Peyer's patch (tissue), 4 donors: ENCODE data around the gene FEV. TPM values are rescaled to one million over a fixed set of nuclear protein-coding genes. Genes with fewer than 3 reads are reported as not detected.

Experiments
- DNase-seq, 3 donors: peaks; one replicate each; pipeline ENCODE4 v3.0.0-alpha.2; 2017 to 2019
- H3K27ac ChIP-seq, 4 donors: fragments of 200-600 bp; sonication (generic); one replicate each; pipeline ENCODE4 v1.5.1; 2016 to 2019
- H3K27me3 ChIP-seq, 2 donors: fragments of 200-600 bp; sonication (generic); one replicate each; pipeline ENCODE4 v1.5.1; 2019
- H3K36me3 ChIP-seq, 3 donors: fragments of 200-600 bp; sonication (generic); one replicate each; pipeline ENCODE4 v1.5.1; 2016 to 2019
- H3K4me1 ChIP-seq, 4 donors: fragments of 200-600 bp; sonication (generic); one replicate each; pipeline ENCODE4 v1.5.1; 2016 to 2019
- H3K4me3 ChIP-seq, 4 donors: fragments of 200-600 bp; sonication (generic); 1 replicate in 3 of 4; 2 replicates in 1 of 4; pipeline ENCODE4 v1.5.1; 2016 to 2019; ENCODE audit warnings: mild to moderate bottlenecking in 1 of 4
- H3K9me3 ChIP-seq, 4 donors: fragments of 200-600 bp; sonication (generic); one replicate each; pipeline ENCODE4 v1.5.1; 2016 to 2019; ENCODE audit warnings: mild to moderate bottlenecking in 1 of 4
- CTCF ChIP-seq, 6 experiments: fragments of 450-650 bp in 4 of 6; fragments of 200-600 bp in 2 of 6; sonication (generic) in 1 of 6; IDR thresholded peaks; one replicate each; pipeline ENCODE4 v1.5.1; 2017 to 2019; ENCODE audit warnings: antibody characterized with exemption in 6 of 6, mild to moderate bottlenecking in 3 of 6, moderate library complexity in 1 of 6
- POLR2A ChIP-seq, 2 donors: fragments of 450-650 bp; IDR thresholded peaks; one replicate each; pipeline ENCODE4 v1.5.1; 2017; ENCODE audit warnings: antibody characterized with exemption in 2 of 2, mild to moderate bottlenecking in 2 of 2, moderate library complexity in 2 of 2
- total RNA-seq, 4 donors: library from RNA; depleted of rRNA; stranded (reverse); fragments of >200 nt; gene quantifications; one replicate each; pipeline ENCODE4 v1.1.0, GENCODE V29; 2016

FEV gene
- total RNA-seq, 4 donors from 2014 or later: 3.2 to 6.7 (median 5.1) TPM; not detected in 1

GRCh38 chr2:219020604-219021365 is 35.8 kb upstream of the FEV start:
- H3K4me3 ChIP-seq: no peak overlapping the region
- DNase-seq: peak in 1 of 3 donors; percentile 36

GRCh38 chr2:219019436-219019835 is 34.5 kb upstream of the FEV start:
- Histone ChIP-seq H3K4me3 (no peak overlapping the region), H3K4me1 (no peaks in the 10 kb centered on the region), H3K27me3 (no peaks in the 10 kb centered on the region), H3K9me3 (no peaks in the 10 kb centered on the region), H3K36me3 (no peaks in the 10 kb centered on the region), H3K27ac (no peak overlapping the region)
- peak in 1 of 3 donors; percentile 36 for DNase-seq
- no peak for TF ChIP-seq CTCF (IDR thresholded peaks at IDR 0.05)
- TF ChIP-seq POLR2A (IDR thresholded peaks at IDR 0.05): no peak

More at GRCh38 chr2:219020604-219021365, 35.8 kb upstream of the FEV start:
- Histone ChIP-seq H3K9me3 (no peaks in the 10 kb centered on the region), H3K36me3 (no peaks in the 10 kb centered on the region), H3K4me1 (no peaks in the 10 kb centered on the region), H3K27me3 (no peaks in the 10 kb centered on the region), H3K27ac (no peak overlapping the region)
- TF ChIP-seq CTCF (IDR thresholded peaks at IDR 0.05): no peak
- no peak for TF ChIP-seq POLR2A (IDR thresholded peaks at IDR 0.05)

GRCh38 chr2:219018726-219019125 is 33.7 kb upstream of the FEV start:
- Histone ChIP-seq H3K27me3 (no peaks in the 10 kb centered on the region), H3K9me3 (no peaks in the 10 kb centered on the region), H3K4me3 (no peak overlapping the region), H3K4me1 (no peaks in the 10 kb centered on the region), H3K27ac (no peak overlapping the region), H3K36me3 (no peaks in the 10 kb centered on the region)
- no peak for TF ChIP-seq CTCF (IDR thresholded peaks at IDR 0.05)
- no peak for TF ChIP-seq POLR2A (IDR thresholded peaks at IDR 0.05)
- DNase-seq: peak in 1 of 3 donors; percentile 39

- H3K9me3 ChIP-seq: no peaks in the 10 kb centered on the region
- no peaks in the 10 kb centered on the region for H3K4me1 ChIP-seq
- no peaks in the 10 kb centered on the region for H3K36me3 ChIP-seq
- DNase-seq: no peak
- no peak overlapping the region for H3K27ac ChIP-seq
- H3K4me3 ChIP-seq: no peak overlapping the region
- no peaks in the 10 kb centered on the region for H3K27me3 ChIP-seq
- TF ChIP-seq CTCF (IDR thresholded peaks at IDR 0.05) (no peak), POLR2A (IDR thresholded peaks at IDR 0.05) (no peak)
Measured at GRCh38 chr2:219018286-219018685, 33.3 kb upstream of the FEV start.

- Histone ChIP-seq H3K27ac (no peak overlapping the region), H3K27me3 (no peaks in the 10 kb centered on the region), H3K36me3 (no peaks in the 10 kb centered on the region), H3K4me3 (no peak overlapping the region), H3K9me3 (no peaks in the 10 kb centered on the region), H3K4me1 (no peaks in the 10 kb centered on the region)
- DNase-seq: peak in 1 of 3 donors; percentile 30
- TF ChIP-seq CTCF (IDR thresholded peaks at IDR 0.05) (no peak), POLR2A (IDR thresholded peaks at IDR 0.05) (no peak)
Measured at GRCh38 chr2:219017201-219017931, 32.4 kb upstream of the FEV start.
